ENCODE data around the gene GPR156. TPM values are rescaled to one million over a fixed set of nuclear protein-coding genes. Genes with fewer than 3 reads are reported as not detected.

The GPR156 gene
- 1.5 TPM in 2 replicates for total RNA-seq

GRCh38 chr3:120284747-120285507 is at the start of gene GPR156:
Gene GPR156, minus strand, starts transcription at chr3:120285222. Its CDS starts 41,124 bp downstream, at chr3:120244098.

Small RNA genes within 50 kb of the gene (small RNA-seq; reads per million reads assigned to genes)
- gene RF00019 (not detected), gene RN7SL397P (not detected)

Other genes starting within 250 kb of the GPR156 start
- 69.6 and 71.4 TPM in 2 replicates for gene GSK3B, start 190.8 kb downstream of the GPR156 start, total RNA-seq
- gene LRRC58, start 64.1 kb upstream of the GPR156 start, total RNA-seq, result 39.7 and 48.4 TPM in 2 replicates
- gene FSTL1, start 165.8 kb upstream of the GPR156 start, total RNA-seq, result 1,778 and 1,826 TPM in 2 replicates

All from hair follicle dermal papilla cell (primary cell).